NCI-H2029 treated with DMSO at 0.1 percent for 48 hours (cell line): ENCODE measurements around the gene SLC2A9.

Source experiments
- DNase-seq: peaks from one replicate; lab custom pipeline; 2025; lab: John Stamatoyannopoulos, UW

The SLC2A9 gene

GRCh38 chr4:9962611-9963314 lies 58.5 kb downstream of the SLC2A9 start:
- DNase-seq, result no peak

GRCh38 chr4:9954468-9954867 lies 66.8 kb downstream of the SLC2A9 start:
- no peak for DNase-seq

DNA sequence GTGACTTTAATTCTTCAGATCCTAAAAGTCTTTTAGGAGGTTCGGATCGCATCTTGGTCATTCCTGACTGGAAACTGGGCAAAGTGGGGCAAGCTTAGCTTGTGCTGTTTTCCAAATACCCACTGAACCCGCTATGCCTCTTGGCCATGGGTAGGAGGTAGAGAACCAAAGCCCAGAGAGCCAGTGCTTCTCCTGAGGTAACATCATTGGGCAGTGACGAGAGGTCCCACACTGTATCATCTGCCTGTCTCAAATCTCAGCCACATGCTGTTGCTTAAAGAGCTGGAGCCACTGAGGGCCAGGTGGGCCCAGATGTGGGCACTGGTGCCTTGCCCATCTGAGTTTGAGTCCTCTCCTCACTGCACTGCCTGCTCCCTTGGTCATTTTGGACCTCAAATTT lies 68.2 kb downstream of the SLC2A9 start:
- no peak for DNase-seq

DNA sequence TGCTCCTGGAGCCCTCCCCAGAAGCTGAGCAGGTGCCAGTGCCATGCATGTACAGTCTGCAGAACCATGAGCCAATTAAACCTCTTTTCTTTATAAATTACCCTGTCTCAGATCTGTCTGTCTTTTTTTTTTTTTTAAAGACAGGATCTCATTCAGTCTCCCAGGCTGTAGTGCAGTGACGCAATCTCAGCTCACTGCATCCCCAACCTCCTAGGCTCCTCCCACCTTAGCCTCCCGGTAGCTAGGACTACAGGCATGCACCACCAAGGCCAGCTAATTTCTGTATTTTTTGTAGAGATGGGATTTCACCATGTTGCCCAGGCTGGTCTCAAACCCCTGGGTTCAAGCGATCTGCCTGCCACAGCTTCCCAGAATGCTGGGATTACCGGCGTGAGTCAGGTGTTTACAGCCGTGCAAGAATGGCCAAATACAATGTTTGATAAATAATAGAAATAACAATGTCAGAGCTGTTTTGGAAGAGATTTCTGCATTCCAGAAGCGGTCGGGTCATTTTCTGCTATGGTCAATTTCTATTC lies 68.8 kb downstream of the SLC2A9 start:
- DNase-seq, result no peak

GRCh38 chr4:9949573-9949972 lies 71.7 kb downstream of the SLC2A9 start:
- DNase-seq, result no peak

GRCh38 chr4:9947168-9948062 lies 73.9 kb downstream of the SLC2A9 start:
- no peak for DNase-seq

DNA sequence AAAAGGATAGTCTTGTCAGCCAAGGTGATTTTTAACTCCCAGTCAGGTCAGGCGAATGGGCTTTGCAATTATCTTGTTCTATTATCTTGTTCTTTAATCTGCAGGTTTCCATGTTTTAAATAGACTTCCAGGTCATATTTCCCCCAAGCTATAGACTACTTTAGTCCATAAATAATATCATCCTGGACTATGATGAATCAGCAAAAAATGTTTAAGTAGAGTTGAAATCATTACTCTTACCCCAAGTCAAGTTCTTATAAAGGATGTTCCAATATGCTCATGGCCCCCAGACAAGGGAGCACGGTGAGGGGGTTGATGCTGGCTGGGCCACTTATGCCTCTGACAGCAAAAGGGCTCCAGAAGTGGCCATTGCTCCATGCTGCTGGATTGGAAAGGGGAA lies 75.1 kb downstream of the SLC2A9 start:
- no peak for DNase-seq

DNA sequence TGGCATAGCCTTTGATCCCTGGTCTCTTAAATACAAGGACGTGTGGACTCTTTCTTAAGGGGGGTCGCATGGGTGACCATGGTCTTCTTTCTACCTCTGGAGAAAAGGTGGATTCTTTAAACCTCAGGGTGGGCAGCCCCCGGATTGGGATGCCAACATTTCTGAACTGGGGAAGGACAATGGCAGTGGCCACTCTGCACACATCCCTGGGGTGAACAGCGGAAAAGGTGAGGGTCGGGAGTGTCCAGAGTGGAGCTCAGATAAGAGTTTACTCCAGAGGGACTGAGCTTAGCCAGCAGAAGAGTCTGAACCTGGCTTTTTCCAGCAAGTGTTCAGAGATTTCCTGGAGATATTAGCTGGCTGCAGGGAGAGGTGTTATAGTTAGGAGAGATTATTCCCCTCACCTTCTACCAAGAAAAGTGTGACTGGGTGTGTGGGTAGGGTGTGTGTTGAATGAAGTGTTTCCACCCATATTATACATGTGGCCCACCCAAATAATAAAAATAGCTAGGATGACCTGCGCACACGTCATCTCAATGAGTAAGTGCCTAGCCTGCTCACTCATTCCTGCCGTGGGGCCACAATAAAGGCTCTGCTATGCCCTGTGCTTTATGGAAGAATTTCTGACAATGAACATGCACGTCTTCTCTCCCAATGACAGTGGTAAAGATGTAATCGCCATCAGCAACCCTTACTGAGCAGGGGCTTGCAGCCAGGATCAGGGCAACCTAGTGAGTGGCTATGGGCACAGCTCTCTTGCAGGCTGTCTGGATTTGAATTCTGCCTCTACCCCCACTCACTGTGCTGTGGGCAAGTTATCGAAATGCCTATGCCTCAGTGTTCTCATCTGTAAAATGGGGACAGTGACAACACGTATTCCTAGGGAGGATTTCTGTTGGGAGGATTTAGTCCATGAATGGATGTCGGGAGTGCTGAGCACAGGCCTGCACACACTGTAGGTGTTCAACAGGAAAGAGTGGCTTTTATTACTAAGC lies 76.6 kb downstream of the SLC2A9 start:
- DNase-seq, result no peak

GRCh38 chr4:9943761-9944160 lies 77.5 kb downstream of the SLC2A9 start:
- no peak for DNase-seq

DNA sequence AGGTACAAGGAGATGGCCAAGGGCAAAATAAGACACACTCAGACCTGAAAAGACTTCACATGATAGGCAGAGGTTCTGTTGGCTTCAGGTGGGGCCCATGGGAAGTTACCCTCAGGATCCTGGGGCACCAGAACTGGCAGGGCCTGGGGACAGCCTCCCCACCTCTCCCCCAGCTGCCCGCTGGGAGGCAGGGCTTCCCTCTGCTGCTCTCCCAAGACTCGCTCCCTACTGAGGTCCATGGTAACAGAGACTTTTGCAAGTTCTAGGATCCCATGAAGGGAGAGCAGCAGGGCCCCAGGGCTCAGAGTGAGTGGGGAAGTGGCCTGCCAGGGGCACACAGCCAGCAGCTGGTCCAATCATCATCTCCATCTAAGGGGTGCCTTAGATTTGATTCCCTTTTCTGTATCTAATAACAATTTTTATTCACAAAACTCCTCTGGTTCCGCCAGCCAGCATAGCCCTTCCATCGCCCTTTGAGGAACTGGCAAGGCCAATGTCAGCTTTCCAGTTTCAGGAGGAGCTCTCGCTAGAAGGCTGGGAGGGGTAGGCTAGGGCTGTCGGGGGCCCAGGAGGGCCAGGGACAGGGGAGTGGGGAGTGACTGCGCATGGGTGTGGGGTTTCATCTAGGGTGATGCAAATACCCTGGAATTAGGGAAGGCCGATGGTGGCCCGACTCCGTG lies 78.2 kb downstream of the SLC2A9 start:
- DNase-seq, result no peak

DNA sequence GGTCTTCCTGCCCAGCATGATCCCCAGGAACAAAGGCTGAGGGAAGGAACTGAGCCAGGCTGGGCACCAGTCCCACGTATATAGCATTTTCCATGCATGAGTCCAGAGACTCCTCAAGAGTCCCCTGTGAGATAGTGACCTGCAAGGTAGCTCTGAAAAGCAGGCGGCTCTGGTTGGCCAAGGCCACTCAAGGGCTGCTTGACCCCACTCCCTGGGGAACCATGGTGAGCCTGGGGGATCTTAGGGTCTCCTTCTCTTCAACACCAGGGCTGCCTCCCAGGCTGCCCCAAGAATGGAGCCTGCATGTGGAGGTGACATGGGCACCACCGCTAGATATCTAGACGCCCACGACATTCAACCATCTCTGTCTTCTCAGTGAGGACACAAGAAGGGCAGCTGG lies 79.2 kb downstream of the SLC2A9 start:
- DNase-seq, result no peak

- DNase-seq, result no peak
These were observed 81.3 kb downstream of the SLC2A9 start for GRCh38 chr4:9940041-9940440.

GRCh38 chr4:9938933-9939332 lies 82.4 kb downstream of the SLC2A9 start:
- no peak for DNase-seq

GRCh38 chr4:9937078-9937477 lies 84.2 kb downstream of the SLC2A9 start:
- no peak for DNase-seq

DNA sequence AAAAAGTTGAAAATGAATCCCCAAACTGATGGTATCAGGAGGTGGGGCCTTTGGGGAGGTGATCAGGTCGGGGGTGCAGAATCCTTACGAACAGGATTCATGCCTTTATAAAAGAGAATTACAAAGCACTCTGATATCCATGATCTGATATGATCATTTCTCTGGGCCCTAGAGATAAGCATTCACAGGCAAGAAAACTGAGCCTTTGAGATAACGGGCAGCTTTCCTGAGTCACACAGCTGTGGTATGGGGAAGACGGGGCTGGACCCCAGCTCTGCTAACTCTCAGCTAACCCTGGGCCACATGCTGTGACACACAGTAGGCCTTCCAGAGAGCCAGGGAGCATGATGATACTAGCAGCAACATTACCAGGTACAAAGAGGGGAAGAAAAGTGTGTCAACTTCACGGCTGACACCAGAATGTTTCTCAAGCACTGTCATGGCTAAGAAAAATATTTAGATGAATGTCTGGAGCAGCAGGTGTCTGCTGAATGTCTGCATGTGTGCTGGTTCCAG lies 85.1 kb downstream of the SLC2A9 start:
- no peak for DNase-seq

- DNase-seq, result no peak
These were observed 87.3 kb downstream of the SLC2A9 start for GRCh38 chr4:9933956-9934355.

DNA sequence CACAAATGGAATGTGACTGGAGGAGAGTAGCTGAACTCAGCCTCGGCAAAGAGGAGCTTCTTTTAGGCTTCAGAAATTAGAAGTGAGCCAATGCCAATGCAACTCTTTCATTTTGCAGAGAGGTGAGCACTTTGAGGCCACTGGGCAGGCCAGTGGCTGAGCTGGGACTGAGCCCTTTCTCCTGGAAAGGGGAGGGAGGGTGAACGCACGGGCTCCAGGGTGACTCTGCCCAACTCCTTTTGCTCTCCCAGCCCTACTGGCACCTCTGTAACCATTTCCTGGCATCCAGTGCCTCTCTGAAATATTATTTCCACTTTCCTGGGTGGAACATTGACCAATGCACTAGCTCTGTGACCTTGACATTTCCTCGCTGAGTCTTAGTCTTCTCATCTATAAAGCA lies 88.1 kb downstream of the SLC2A9 start:
- no peak for DNase-seq

GRCh38 chr4:9932771-9933170 lies 88.5 kb downstream of the SLC2A9 start:
- no peak for DNase-seq

DNA sequence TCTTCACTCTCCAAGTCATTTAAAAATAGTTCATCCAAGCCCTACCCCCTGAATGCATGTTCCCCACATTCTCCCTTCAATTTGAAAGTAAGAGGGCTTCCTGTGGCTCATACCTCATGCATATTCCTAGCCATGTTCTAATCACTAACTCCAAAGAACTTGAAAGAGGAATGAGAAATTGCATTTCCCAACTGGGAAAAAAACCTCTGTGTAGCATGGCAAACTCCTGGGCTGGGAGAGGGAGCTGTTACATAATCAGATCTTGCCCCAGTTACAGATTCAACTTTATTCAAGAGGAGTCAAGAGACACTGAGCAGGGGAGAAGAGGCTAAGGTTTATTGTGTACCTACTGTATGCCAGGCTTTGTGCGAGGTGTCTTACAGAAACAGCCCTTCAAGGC lies 90.2 kb downstream of the SLC2A9 start:
- no peak for DNase-seq

GRCh38 chr4:9929111-9929510 lies 92.2 kb downstream of the SLC2A9 start:
- DNase-seq, result no peak

DNA sequence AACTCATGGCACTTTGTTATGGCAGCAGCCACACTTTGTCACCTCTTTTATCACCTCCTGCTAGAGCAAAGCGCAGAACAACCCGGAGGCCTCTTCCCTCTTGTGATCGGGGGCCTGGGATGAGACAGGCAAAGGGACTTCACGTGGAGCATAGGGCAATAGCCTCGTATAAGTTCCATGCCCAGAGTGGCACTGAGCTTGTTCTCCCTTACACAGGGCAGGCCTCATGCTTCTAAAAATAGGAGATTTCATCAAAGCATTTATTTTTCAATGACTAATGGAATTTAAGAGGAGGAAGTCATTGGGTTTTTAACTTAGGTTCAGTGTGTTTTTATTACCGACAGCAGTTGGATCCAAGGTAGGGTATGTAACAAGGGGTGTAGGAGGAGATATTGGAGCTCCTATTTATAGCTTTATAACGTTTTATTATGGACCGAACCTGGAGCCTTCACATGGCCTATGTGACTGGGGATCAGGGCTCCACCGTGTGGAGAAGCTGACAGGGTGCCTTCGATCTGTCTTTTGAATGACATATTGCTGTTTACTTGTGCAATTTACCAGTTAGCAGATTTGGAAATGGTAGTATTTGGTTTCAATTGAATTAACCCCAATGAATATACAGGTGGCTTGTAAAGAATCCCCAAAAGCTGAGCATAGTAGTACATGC lies 93.8 kb downstream of the SLC2A9 start:
- no peak for DNase-seq
